Hematopoietic multipotent progenitor cell treated with erythropoietin and hydrocortisone succinate and interleukin-3 and kit ligand, for 8 days (in vitro differentiated cells): ENCODE measurements around the gene PAX5.

Source experiments
- DNase-seq: peaks from one replicate; pipeline ENCODE4 v3.0.0-alpha.2; 2015

Gene PAX5

GRCh38 chr9:36823934-36824333 is 210.1 kb downstream of the PAX5 start:
- DNase-seq, result no peak

- no peak for DNase-seq
Observed at GRCh38 chr9:36823466-36823865, 210.6 kb downstream of the PAX5 start.

- DNase-seq, result no peak
Observed at GRCh38 chr9:36822201-36822600, 211.9 kb downstream of the PAX5 start.

- no peak for DNase-seq
Observed at GRCh38 chr9:36820392-36820861, 213.6 kb downstream of the PAX5 start.

GRCh38 chr9:36818965-36819870 is 214.8 kb downstream of the PAX5 start:
- DNase-seq, result no peak

- no peak for DNase-seq
Observed at GRCh38 chr9:36818242-36818938, 215.7 kb downstream of the PAX5 start.

- DNase-seq, result no peak
Observed at GRCh38 chr9:36817160-36817834, 216.8 kb downstream of the PAX5 start.

GRCh38 chr9:36816371-36816770 is 217.7 kb downstream of the PAX5 start:
- no peak for DNase-seq

- DNase-seq, result no peak
Observed at GRCh38 chr9:36815566-36816348, 218.3 kb downstream of the PAX5 start.

GRCh38 chr9:36815023-36815422 is 219.0 kb downstream of the PAX5 start:
- DNase-seq, result no peak

- no peak for DNase-seq
Observed at GRCh38 chr9:36813154-36813553, 220.9 kb downstream of the PAX5 start.

GRCh38 chr9:36812556-36812955 is 221.5 kb downstream of the PAX5 start:
- no peak for DNase-seq

- DNase-seq, result no peak
Observed at GRCh38 chr9:36808251-36808650, 225.8 kb downstream of the PAX5 start.

GRCh38 chr9:36803961-36804360 is 230.1 kb downstream of the PAX5 start:
- no peak for DNase-seq

- no peak for DNase-seq
Observed at GRCh38 chr9:36802201-36802920, 231.7 kb downstream of the PAX5 start.

GRCh38 chr9:36800455-36800854 is 233.6 kb downstream of the PAX5 start:
- no peak for DNase-seq

GRCh38 chr9:36798350-36799065 is 235.6 kb downstream of the PAX5 start:
- no peak for DNase-seq

- no peak for DNase-seq
Observed at GRCh38 chr9:36797471-36798220, 236.4 kb downstream of the PAX5 start.

GRCh38 chr9:36796671-36797419 is 237.2 kb downstream of the PAX5 start:
- no peak for DNase-seq

GRCh38 chr9:36794461-36794860 is 239.6 kb downstream of the PAX5 start:
- no peak for DNase-seq
